Heart right ventricle (tissue), 16 donors: Measurements from ENCODE around the gene PLEK2. TPM values are rescaled to one million over a fixed set of nuclear protein-coding genes. Genes with fewer than 3 reads are reported as not detected.
A peak's percentile ranks its signal among the peaks of the same experiment; 100 is the strongest.

Source experiments
- ATAC-seq, 8 donors: fragments of 200-7000 bp; cut with Tn5 transposase; one replicate each; pipeline ENCODE4 v1.9.1; 2020; ENCODE audit warnings: mild to moderate bottlenecking in 8 of 8, moderate library complexity in 8 of 8, moderate number of reproducible peaks in 1 of 8
- DNase-seq, 2 donors: peaks; one replicate each; pipeline ENCODE4 v3.0.0-alpha.2; 2020
- H3K27ac ChIP-seq, 10 donors: fragments of 200-600 bp; sonication (generic) in 2 of 10; one replicate each; pipeline versions ENCODE4 v1.5.0 to v1.8.0; 2020 to 2022; ENCODE audit warnings: mild to moderate bottlenecking in 3 of 10
- H3K27me3 ChIP-seq, 7 donors: fragments of 200-600 bp; one replicate each; pipeline ENCODE4 v1.8.0; 2021 to 2022; ENCODE audit warnings: mild to moderate bottlenecking in 2 of 7
- H3K36me3 ChIP-seq, 9 donors: fragments of 200-600 bp; sonication (generic) in 1 of 9; one replicate each; pipeline versions ENCODE4 v1.5.0 to v1.8.0; 2020 to 2022; ENCODE audit warnings: mild to moderate bottlenecking in 2 of 9
- H3K4me1 ChIP-seq, 9 donors: fragments of 200-600 bp; sonication (generic) in 1 of 9; one replicate each; pipeline versions ENCODE4 v1.5.0 to v1.8.0; 2020 to 2022; ENCODE audit warnings: mild to moderate bottlenecking in 4 of 9
- H3K4me3 ChIP-seq, 10 donors: fragments of 200-600 bp; sonication (generic) in 2 of 10; one replicate each; pipeline versions ENCODE4 v1.5.0 to v1.8.0; 2020 to 2022; ENCODE audit warnings: mild to moderate bottlenecking in 7 of 10, moderate library complexity in 2 of 10
- H3K9me3 ChIP-seq, 11 donors: fragments of 200-600 bp in 10 of 11; sonication (generic) in 2 of 11; one replicate each; pipeline versions ENCODE4 v1.5.0 to v1.8.0; 2013 to 2022; ENCODE audit warnings: mild to moderate bottlenecking in 2 of 11, control low read depth in 1 of 11, moderate library complexity in 1 of 11
- WGBS, 2 donors: extraction: QIAGEN DNeasy Blood & Tissue Kit; methylation state at CpG; one replicate each; pipeline ENCODE4 v1.1.7; 2013; ENCODE audit warnings: inconsistent platforms in 1 of 2; 5-methylcytosine and 5-hydroxymethylcytosine counted together
- intact Hi-C, 10 donors: fragments of 100-400 bp; cut with DNase I; formaldehyde crosslinking; loops; one replicate each; pipeline versions ENCODE4 v1.11.1 to v1.14.2; 2022
- polyA plus RNA-seq, 2 donors: library from polyadenylated mRNA; stranded (reverse); fragments of 200-250 nt; gene quantifications; one replicate each; pipeline ENCODE4 v1.2.3, GENCODE V29; 2013
- total RNA-seq, 10 donors: library from RNA; stranded (reverse); fragmentation: NEBNext Ultra II Directional in 3 of 10; extraction: Animal tissue kit (Norgen Biotek cat#: 25700) in 3 of 10; gene quantifications; one replicate each; pipeline versions ENCODE4 v1.2.1 to v1.2.4, GENCODE V29; 2021 to 2023
- TF ChIP-seq, protein P1 (sequence below), 9 donors: fragments of 200-600 bp; sonication (generic) in 2 of 9; IDR thresholded peaks; one replicate each; pipeline versions ENCODE4 v1.5.0 to v1.8.0; 2021 to 2022; ENCODE audit warnings: antibody characterized with exemption in 9 of 9, mild to moderate bottlenecking in 5 of 9, moderate library complexity in 1 of 9
- donor health status: Arrhythmogenic right ventricular cardiomyopathy.
- donor health status: ischemic (EF 13 %, LVEDD 7.1; RV severe dilation, severe dysfunction).
- donor health status: healthy with polysubstance abuse.
- donor health status: DM: no; HTN: yes; CAD: no.
- donor health status: DM: no; HTN: no; CAD: no.
- donor health status: ischemic (EF 25% LVEDD 6.9; RV normal size, moderate dysfunction).
- donor health status: ischemic (EF 25% LVEDD 5.7; RV mildly dilated, moderate dysfunction).
- donor health status: healthy.
- donor health status: DM: yes; HTN: yes; CAD: no.
- donor health status: Ischemic cardiomyopathy.
- donor health status: ischemic (EF 35%, LVEDD 5.7; RV mildly dilated, moderate dysfunction).
- donor health status: nonischemic (EF 11% LVEDD 7.7; RV severe dilation, severe dysfunction).
- donor health status: DM: yes; HTN: yes; CAD: no.
- donor health status: PGD.
- donor health status: ischemic (EF 29% LVEDD 5.4; RV normal size, mild dysfunction).
- donor health status: nonischemic (EF 23%, LVEDD 6.1; RV moderate dilation, normal function).

Gene PLEK2
- total and polyA plus RNA-seq, 12 donors = 0.36 to 1.1 (median 0.61) TPM; not detected in 5

DNA sequence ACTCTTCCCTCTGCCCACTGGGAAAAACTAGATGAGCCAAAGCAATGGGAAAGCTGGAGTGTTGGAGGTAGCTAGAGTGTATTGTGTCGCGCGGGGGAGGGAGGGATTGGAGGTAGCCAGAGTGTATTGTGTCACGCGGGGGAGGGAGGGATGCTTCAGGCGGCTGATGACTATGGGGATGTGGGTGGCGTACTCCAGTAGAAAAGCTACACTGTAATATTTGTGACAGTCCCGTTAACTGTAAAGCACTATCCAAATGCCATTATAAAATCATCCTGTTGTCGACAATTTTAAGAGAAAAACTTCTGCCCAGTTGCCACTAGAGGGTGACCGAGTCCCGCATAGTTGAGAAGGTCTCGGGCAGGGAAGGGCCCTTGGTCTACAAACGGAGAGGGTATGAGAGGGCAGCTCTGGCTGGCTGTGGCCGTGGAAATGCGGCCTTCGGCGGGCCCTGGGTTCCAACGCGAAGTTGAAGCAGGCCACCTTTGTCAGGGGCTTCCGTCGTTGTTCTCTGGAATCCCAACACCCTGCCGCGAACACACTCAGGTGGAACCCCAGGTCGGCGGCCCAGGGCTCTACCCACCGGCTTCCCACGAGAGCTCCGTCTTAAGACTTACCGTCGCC, 15.1 kb upstream of the PLEK2 start:
- peak; percentile 63 to 77 for DNase-seq
- 29 to 33% methylated on average over 29 to 30 of the region's 30 CpGs for WGBS, 2 donors
- TF ChIP-seq, protein P1, sequence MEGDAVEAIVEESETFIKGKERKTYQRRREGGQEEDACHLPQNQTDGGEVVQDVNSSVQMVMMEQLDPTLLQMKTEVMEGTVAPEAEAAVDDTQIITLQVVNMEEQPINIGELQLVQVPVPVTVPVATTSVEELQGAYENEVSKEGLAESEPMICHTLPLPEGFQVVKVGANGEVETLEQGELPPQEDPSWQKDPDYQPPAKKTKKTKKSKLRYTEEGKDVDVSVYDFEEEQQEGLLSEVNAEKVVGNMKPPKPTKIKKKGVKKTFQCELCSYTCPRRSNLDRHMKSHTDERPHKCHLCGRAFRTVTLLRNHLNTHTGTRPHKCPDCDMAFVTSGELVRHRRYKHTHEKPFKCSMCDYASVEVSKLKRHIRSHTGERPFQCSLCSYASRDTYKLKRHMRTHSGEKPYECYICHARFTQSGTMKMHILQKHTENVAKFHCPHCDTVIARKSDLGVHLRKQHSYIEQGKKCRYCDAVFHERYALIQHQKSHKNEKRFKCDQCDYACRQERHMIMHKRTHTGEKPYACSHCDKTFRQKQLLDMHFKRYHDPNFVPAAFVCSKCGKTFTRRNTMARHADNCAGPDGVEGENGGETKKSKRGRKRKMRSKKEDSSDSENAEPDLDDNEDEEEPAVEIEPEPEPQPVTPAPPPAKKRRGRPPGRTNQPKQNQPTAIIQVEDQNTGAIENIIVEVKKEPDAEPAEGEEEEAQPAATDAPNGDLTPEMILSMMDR (IDR thresholded peaks at IDR 0.05) = peak; percentile 46 to 85 (median 82)
- H3K27ac ChIP-seq = no peak overlapping the region
- H3K36me3 ChIP-seq = no peaks in the 10 kb centered on the region
- H3K4me1 ChIP-seq = peaks cover 0 to 15% (median 0%) of the 10 kb centered on the region in 9 donors
- no peaks in the 10 kb centered on the region for H3K9me3 ChIP-seq
- H3K27me3 ChIP-seq = peaks cover 0 to 25% (median 4%) of the 10 kb centered on the region in 7 donors
- no peak overlapping the region for H3K4me3 ChIP-seq
- ATAC-seq = peak; percentile 72 to 96 (median 88)
- intact Hi-C loops = loop anchor here in 9 of 10 donors (1.0 to 10.0 kb wide), 10 partner anchors 50 to 280 kb away; partner anchors contain the start of genes RDH12 (in 6 of the 9) and TMEM229B (in 1 of the 9)

DNA sequence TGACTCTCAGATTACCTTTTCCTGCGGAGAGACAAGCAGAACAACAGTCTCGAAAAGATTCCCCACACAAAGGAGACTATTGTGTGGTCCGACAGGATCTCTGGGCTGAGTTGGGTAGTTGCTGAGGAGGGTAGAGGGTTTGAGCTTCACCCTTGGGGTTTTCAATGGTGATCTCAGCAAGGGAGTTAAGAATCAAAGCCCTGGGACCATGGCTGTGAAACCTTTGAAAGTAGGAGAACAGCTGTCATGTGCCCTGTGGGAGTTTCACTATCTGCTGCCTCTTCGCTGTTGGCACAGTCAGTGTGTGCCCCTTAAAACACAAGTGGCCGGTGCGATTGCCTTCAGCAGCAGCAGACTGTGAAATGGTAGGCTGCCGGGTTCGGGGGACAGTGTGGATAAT, 14.2 kb upstream of the PLEK2 start:
- DNase-seq = peak in 1 of 2 donors; percentile 25

DNA sequence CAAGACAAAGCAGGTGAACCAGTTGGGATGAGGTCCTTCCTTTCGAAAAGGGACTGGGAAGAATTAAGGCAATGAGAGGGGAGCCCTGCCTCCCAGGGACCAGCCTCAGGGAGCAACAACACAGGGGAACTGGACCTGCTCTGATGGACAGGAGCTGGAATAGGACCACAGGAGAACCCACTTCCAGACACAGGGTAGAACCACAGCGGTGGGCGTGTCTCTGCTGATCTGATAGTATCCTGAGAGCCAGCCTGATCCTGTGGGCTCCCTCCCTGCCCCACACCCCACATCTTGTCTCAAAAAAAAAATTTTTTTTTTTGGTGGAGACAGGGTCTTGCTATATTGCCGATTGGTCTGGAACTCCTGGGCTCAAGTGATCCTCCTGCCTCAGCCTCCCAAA, 13.6 kb upstream of the PLEK2 start:
- intact Hi-C loops = loop anchor here in 9 of 10 donors (2.0 to 10.0 kb wide), 8 partner anchors 52 to 282 kb away; partner anchors contain the start of genes RDH12 (in 6 of the 9) and TMEM229B (in 1 of the 9)
- Histone ChIP-seq H3K27ac (no peak overlapping the region), H3K36me3 (no peaks in the 10 kb centered on the region), H3K9me3 (no peaks in the 10 kb centered on the region), H3K4me3 (no peak overlapping the region), H3K4me1 (peaks cover 0 to 14% (median 0%) of the 10 kb centered on the region in 9 donors), H3K27me3 (peaks cover 0 to 25% (median 4%) of the 10 kb centered on the region in 7 donors)
- TF ChIP-seq, protein P1 (IDR thresholded peaks at IDR 0.05) = no peak
- ATAC-seq (no peak), DNase-seq (no peak)
- 80 to 91% methylated on average over 4 of the region's 4 CpGs for WGBS, 2 donors

More for the DNA sequence above, 14.2 kb upstream of the PLEK2 start:
- ATAC-seq = peak in 3 of 8 donors; percentile 33 to 57 (median 41)
- Histone ChIP-seq H3K36me3 (no peaks in the 10 kb centered on the region), H3K9me3 (no peaks in the 10 kb centered on the region), H3K4me1 (peaks cover 0 to 14% (median 0%) of the 10 kb centered on the region in 9 donors), H3K27me3 (peaks cover 0 to 25% (median 4%) of the 10 kb centered on the region in 7 donors), H3K27ac (no peak overlapping the region), H3K4me3 (no peak overlapping the region)
- TF ChIP-seq, protein P1 (IDR thresholded peaks at IDR 0.05) = no peak
- 52 to 64% methylated on average over 8 of the region's 8 CpGs for WGBS, 2 donors
- intact Hi-C loops = loop anchor here in 9 of 10 donors (2.0 to 10.0 kb wide), 8 partner anchors 51 to 281 kb away; partner anchors contain the start of genes RDH12 (in 6 of the 9) and TMEM229B (in 1 of the 9)

DNA sequence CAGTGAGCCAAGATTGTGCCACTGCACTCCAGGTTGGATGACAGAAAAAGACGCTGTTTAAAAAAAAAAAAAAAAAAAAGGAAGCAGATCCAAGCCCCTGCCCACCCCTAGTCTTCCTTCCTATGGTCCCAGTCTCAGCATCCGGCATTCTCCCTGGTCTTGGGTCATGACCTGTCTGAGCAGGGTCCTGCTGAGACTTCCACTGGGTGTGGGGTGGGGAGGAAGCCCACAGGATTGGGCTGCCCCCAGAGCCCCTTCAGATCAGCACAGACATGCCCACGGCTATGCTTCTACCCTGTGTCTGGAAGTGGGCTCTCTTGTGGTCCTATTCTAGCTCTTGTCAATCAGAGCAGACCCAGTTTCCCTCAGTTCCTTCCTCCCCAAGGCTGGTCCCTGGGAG, 12.6 kb upstream of the PLEK2 start:
- Histone ChIP-seq H3K9me3 (no peaks in the 10 kb centered on the region), H3K27ac (no peak overlapping the region), H3K36me3 (no peaks in the 10 kb centered on the region), H3K4me3 (no peak overlapping the region), H3K27me3 (peaks cover 0 to 25% (median 4%) of the 10 kb centered on the region in 7 donors), H3K4me1 (peaks cover 0 to 14% (median 0%) of the 10 kb centered on the region in 9 donors)
- TF ChIP-seq, protein P1 (IDR thresholded peaks at IDR 0.05) = no peak
- ATAC-seq (no peak), DNase-seq (no peak)
- WGBS, 2 donors = 42 to 55% methylated on average over 3 of the region's 3 CpGs
- intact Hi-C loops = loop anchor here in 5 of 10 donors (10.0 kb wide), 1 partner anchor 280 kb away; the partner anchor contains the start of gene RDH12 (in 5 of the 5)
